Daoy (cell line): ENCODE data around the gene NEUROG2. TPM values are rescaled to one million over a fixed set of nuclear protein-coding genes. Genes with fewer than 3 reads are reported as not detected.
"Not testable (repeated sequence)": the region's sequence is repeated elsewhere in the genome, so short reads cannot be mapped to it uniquely, and the experiment has no call there.

Experiments used
- DNase-seq: peaks from one replicate; pipeline ENCODE4 v3.0.0-alpha.2; 2015; ENCODE audit warnings: low read depth
- total RNA-seq: library from RNA; depleted of rRNA; stranded (reverse); fragments of >200 nt; shearing (Covaris generic); gene quantifications from 2 replicates; pipeline ENCODE4 v1.2.3, GENCODE V29; 2014; rRNA removed

NEUROG2 gene
- total RNA-seq, 1 experiment from 2014 or later, result 0.06 TPM

GRCh38 chr4:112490808-112491207, 25.2 kb downstream of the NEUROG2 start:
- not testable (repeated sequence) for DNase-seq

GRCh38 chr4:112485930-112486329, 30.1 kb downstream of the NEUROG2 start:
- no peak for DNase-seq

- no peak for DNase-seq
These were observed 42.0 kb downstream of the NEUROG2 start for GRCh38 chr4:112473985-112474384.

GRCh38 chr4:112472318-112472717, 43.7 kb downstream of the NEUROG2 start:
- no peak for DNase-seq

Other genes with a start within 250 kb of the NEUROG2 start
- 4.9 and 6.3 TPM in 2 replicates for gene TIFA, start 230.3 kb downstream of the NEUROG2 start, total RNA-seq
- gene ALPK1, start 218.8 kb downstream of the NEUROG2 start, total RNA-seq, result 2.2 and 3.8 TPM in 2 replicates
- 6.3 and 8.4 TPM in 2 replicates for gene ZGRF1, start 120.7 kb upstream of the NEUROG2 start, total RNA-seq
- gene LARP7, start 121.0 kb upstream of the NEUROG2 start, total RNA-seq, result 24.1 and 39.7 TPM in 2 replicates